Neuron (in vitro differentiated cells): ENCODE measurements around the gene CYB5D1.

ENCODE experiments used
- H2AFZ ChIP-seq: one replicate; pipeline ENCODE4 v1.6.1; 2013; ENCODE audit warnings: low read depth, mild to moderate bottlenecking, inconsistent platforms, low read length, moderate library complexity
- H3K27me3 ChIP-seq: one replicate; pipeline ENCODE4 v1.6.1; 2013; ENCODE audit warnings: low read length; ENCODE audit not compliant: insufficient read depth
- H3K36me3 ChIP-seq: one replicate; pipeline ENCODE4 v1.6.1; 2013; ENCODE audit warnings: low read length; ENCODE audit not compliant: insufficient read depth
- H3K4me1 ChIP-seq: one replicate; pipeline ENCODE4 v1.6.1; 2013; ENCODE audit warnings: low read length; ENCODE audit not compliant: insufficient read depth
- H3K4me3 ChIP-seq: 2 replicates; pipeline ENCODE4 v1.5.1; 2013; ENCODE audit warnings: mild to moderate bottlenecking, low read length, moderate library complexity
- H3K9me3 ChIP-seq: one replicate; pipeline ENCODE4 v1.6.1; 2013; ENCODE audit warnings: low read length

Gene CYB5D1

GRCh38 chr17:7843536-7844291 is 14.1 kb upstream of the CYB5D1 start:
- H3K4me1 ChIP-seq: peaks cover 47% of the 10 kb centered on the region
- H3K27me3 ChIP-seq: no peaks in the 10 kb centered on the region
- no peaks in the 10 kb centered on the region for H3K9me3 ChIP-seq
- H2AFZ ChIP-seq: no peak overlapping the region
- H3K4me3 ChIP-seq: peak overlapping the region; percentile 87
- H3K36me3 ChIP-seq: peaks cover 22% of the 10 kb centered on the region

GRCh38 chr17:7844292-7845154 is 13.3 kb upstream of the CYB5D1 start:
- H3K9me3 ChIP-seq: no peaks in the 10 kb centered on the region
- no peaks in the 10 kb centered on the region for H3K27me3 ChIP-seq
- H3K36me3 ChIP-seq: peaks cover 28% of the 10 kb centered on the region
- peaks cover 39% of the 10 kb centered on the region for H3K4me1 ChIP-seq
- peak overlapping the region; percentile 87 for H3K4me3 ChIP-seq
- no peak overlapping the region for H2AFZ ChIP-seq

GRCh38 chr17:7845359-7846062 is 12.3 kb upstream of the CYB5D1 start:
- peaks cover 35% of the 10 kb centered on the region for H3K36me3 ChIP-seq

GRCh38 chr17:7846063-7846735 is 11.6 kb upstream of the CYB5D1 start:
- peaks cover 42% of the 10 kb centered on the region for H3K36me3 ChIP-seq
- H2AFZ ChIP-seq: no peak overlapping the region
- no peaks in the 10 kb centered on the region for H3K27me3 ChIP-seq
- peaks cover 22% of the 10 kb centered on the region for H3K4me1 ChIP-seq
- no peaks in the 10 kb centered on the region for H3K9me3 ChIP-seq
- no peak overlapping the region for H3K4me3 ChIP-seq

More at GRCh38 chr17:7845359-7846062, 12.3 kb upstream of the CYB5D1 start:
- Histone ChIP-seq H3K27me3 (no peaks in the 10 kb centered on the region), H2AFZ (no peak overlapping the region), H3K4me1 (peaks cover 29% of the 10 kb centered on the region), H3K9me3 (no peaks in the 10 kb centered on the region), H3K4me3 (peak overlapping the region; percentile 87)

GRCh38 chr17:7846765-7847661 is 10.8 kb upstream of the CYB5D1 start:
- no peak overlapping the region for H3K4me3 ChIP-seq
- H3K4me1 ChIP-seq: peaks cover 21% of the 10 kb centered on the region
- H3K9me3 ChIP-seq: no peaks in the 10 kb centered on the region
- no peaks in the 10 kb centered on the region for H3K27me3 ChIP-seq
- H2AFZ ChIP-seq: no peak overlapping the region
- peaks cover 47% of the 10 kb centered on the region for H3K36me3 ChIP-seq

GRCh38 chr17:7848131-7848579 is 9.6 kb upstream of the CYB5D1 start:
- Histone ChIP-seq H2AFZ (no peak overlapping the region), H3K4me1 (peaks cover 13% of the 10 kb centered on the region), H3K9me3 (no peaks in the 10 kb centered on the region), H3K4me3 (no peak overlapping the region), H3K36me3 (peaks cover 56% of the 10 kb centered on the region), H3K27me3 (no peaks in the 10 kb centered on the region)

- H2AFZ ChIP-seq: no peak overlapping the region
Measured at GRCh38 chr17:7848739-7849129, 9.1 kb upstream of the CYB5D1 start.

GRCh38 chr17:7849130-7849750 is 8.6 kb upstream of the CYB5D1 start:
- H3K4me1 ChIP-seq: peaks cover 11% of the 10 kb centered on the region
- H2AFZ ChIP-seq: no peak overlapping the region
- H3K36me3 ChIP-seq: peaks cover 59% of the 10 kb centered on the region
- H3K9me3 ChIP-seq: no peaks in the 10 kb centered on the region
- no peaks in the 10 kb centered on the region for H3K27me3 ChIP-seq
- no peak overlapping the region for H3K4me3 ChIP-seq

More at GRCh38 chr17:7848739-7849129, 9.1 kb upstream of the CYB5D1 start:
- Histone ChIP-seq H3K27me3 (no peaks in the 10 kb centered on the region), H3K36me3 (peaks cover 57% of the 10 kb centered on the region), H3K4me3 (no peak overlapping the region), H3K9me3 (no peaks in the 10 kb centered on the region), H3K4me1 (peaks cover 11% of the 10 kb centered on the region)

- H2AFZ ChIP-seq: no peak overlapping the region
- H3K27me3 ChIP-seq: no peaks in the 10 kb centered on the region
- peaks cover 59% of the 10 kb centered on the region for H3K36me3 ChIP-seq
- H3K4me3 ChIP-seq: no peak overlapping the region
- no peaks in the 10 kb centered on the region for H3K9me3 ChIP-seq
- peaks cover 16% of the 10 kb centered on the region for H3K4me1 ChIP-seq
Measured at GRCh38 chr17:7849751-7850504, 7.9 kb upstream of the CYB5D1 start.

- H2AFZ ChIP-seq: no peak overlapping the region
- H3K36me3 ChIP-seq: peaks cover 56% of the 10 kb centered on the region
- H3K9me3 ChIP-seq: no peaks in the 10 kb centered on the region
- H3K4me1 ChIP-seq: peaks cover 17% of the 10 kb centered on the region
- H3K27me3 ChIP-seq: no peaks in the 10 kb centered on the region
- H3K4me3 ChIP-seq: no peak overlapping the region
Measured at GRCh38 chr17:7850701-7851437, 6.9 kb upstream of the CYB5D1 start.
